Liver (tissue), 3 donors: ENCODE measurements around the gene TBX21.

Source experiments
- ATF3 ChIP-seq: IDR thresholded peaks from 2 replicates; pipeline ENCODE4 v1.6.1; 2016; ENCODE audit warnings: antibody characterized with exemption
- CTCF ChIP-seq: fragments of 150-350 bp; IDR thresholded peaks from 2 replicates; pipeline ENCODE4 v1.5.1; 2017; ENCODE audit warnings: improper control_type of control experiment, low read depth, low read length; ENCODE audit not compliant: missing input control
- FOXA2 ChIP-seq: IDR thresholded peaks from 2 replicates; pipeline ENCODE4 v1.6.1; 2016; ENCODE audit warnings: antibody characterized with exemption
- GABPA ChIP-seq, 2 donors: IDR thresholded peaks in 1 of 2; conservative IDR thresholded peaks in 1 of 2; 2 replicates each; pipeline ENCODE4 v1.6.1; 2016; ENCODE audit warnings: antibody characterized with exemption in 2 of 2, mild to moderate bottlenecking in 1 of 2, moderate library complexity in 1 of 2
- HNF4A ChIP-seq, 2 donors: conservative IDR thresholded peaks; 2 replicates each; pipeline ENCODE4 v1.6.1; 2016; ENCODE audit warnings: antibody characterized with exemption in 2 of 2, mild to moderate bottlenecking in 2 of 2
- RAD21 ChIP-seq, 2 donors: IDR thresholded peaks; 2 replicates each; pipeline ENCODE4 v1.6.1; 2016; ENCODE audit warnings: antibody characterized with exemption in 2 of 2, mild to moderate bottlenecking in 2 of 2
- REST ChIP-seq: IDR thresholded peaks from 2 replicates; pipeline ENCODE4 v1.6.1; 2016; ENCODE audit warnings: antibody characterized with exemption, mild to moderate bottlenecking
- SP1 ChIP-seq: IDR thresholded peaks from 2 replicates; pipeline ENCODE4 v1.6.1; 2018; ENCODE audit warnings: antibody characterized with exemption, mild to moderate bottlenecking
- TAF1 ChIP-seq: conservative IDR thresholded peaks from 2 replicates; pipeline ENCODE4 v1.6.1; 2016; ENCODE audit warnings: antibody characterized with exemption, mild to moderate bottlenecking
- YY1 ChIP-seq: IDR thresholded peaks from 2 replicates; pipeline ENCODE4 v1.6.1; 2016; ENCODE audit warnings: antibody characterized with exemption, mild to moderate bottlenecking
- TF ChIP-seq, protein P1 (sequence below): IDR thresholded peaks from 2 replicates; pipeline ENCODE4 v1.6.1; 2016; ENCODE audit warnings: antibody characterized with exemption
- donor health status: healthy.
- donor health status: healthy.

- TF ChIP-seq CTCF (no peak), YY1 (no peak), HNF4A (conservative IDR thresholded peaks at IDR 0.05) (no peak), RAD21 (IDR thresholded peaks at IDR 0.05) (no peak), REST (no peak), ATF3 (no peak), SP1 (no peak), GABPA (IDR thresholded peaks at IDR 0.05 in 1 of 2, conservative IDR thresholded peaks at IDR 0.05 in 1 of 2) (no peak), FOXA2 (no peak), TAF1 (no peak)
- TF ChIP-seq, protein P1, sequence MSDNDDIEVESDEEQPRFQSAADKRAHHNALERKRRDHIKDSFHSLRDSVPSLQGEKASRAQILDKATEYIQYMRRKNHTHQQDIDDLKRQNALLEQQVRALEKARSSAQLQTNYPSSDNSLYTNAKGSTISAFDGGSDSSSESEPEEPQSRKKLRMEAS = no peak
These were observed 5.1 kb downstream of the TBX21 start for GRCh38 chr17:47738178-47738577.
